IPS-18a (cell line): Measurements from ENCODE around the gene B3GALT4.

Source experiments
- H3K27ac ChIP-seq: one replicate; pipeline ENCODE4 v1.5.1; 2013; ENCODE audit warnings: low read length
- H3K27me3 ChIP-seq: one replicate; pipeline ENCODE4 v1.6.1; 2013; ENCODE audit warnings: mild to moderate bottlenecking, low read length; ENCODE audit not compliant: control insufficient read depth, insufficient read depth
- H3K36me3 ChIP-seq: one replicate; pipeline ENCODE4 v1.6.1; 2013; ENCODE audit warnings: low read depth, low read length; ENCODE audit not compliant: control insufficient read depth
- H3K4me1 ChIP-seq: one replicate; pipeline ENCODE4 v1.6.1; 2013; ENCODE audit warnings: low read depth, low read length; ENCODE audit not compliant: control insufficient read depth
- H3K4me3 ChIP-seq: one replicate; pipeline ENCODE4 v1.5.1; 2013; ENCODE audit warnings: low read length
- H3K9ac ChIP-seq: one replicate; pipeline ENCODE4 v1.6.1; 2013; ENCODE audit warnings: mild to moderate bottlenecking, low read length, moderate library complexity
- H3K9me3 ChIP-seq: one replicate; pipeline ENCODE4 v1.6.1; 2013; ENCODE audit warnings: low read depth, low read length; ENCODE audit not compliant: control insufficient read depth

Gene B3GALT4

GRCh38 chr6:33296797-33297405 lies 20.0 kb downstream of the B3GALT4 start:
- peak overlapping the region; percentile 81 for H3K27ac ChIP-seq
- peak overlapping the region; percentile 85 for H3K9ac ChIP-seq
- peaks cover 7% of the 10 kb centered on the region for H3K36me3 ChIP-seq
- peaks cover 3% of the 10 kb centered on the region for H3K4me1 ChIP-seq
- no peaks in the 10 kb centered on the region for H3K9me3 ChIP-seq
- peak overlapping the region; percentile 92 for H3K4me3 ChIP-seq
- H3K27me3 ChIP-seq: no peaks in the 10 kb centered on the region

- peak overlapping the region; percentile 92 for H3K4me3 ChIP-seq
- no peaks in the 10 kb centered on the region for H3K27me3 ChIP-seq
- peaks cover 3% of the 10 kb centered on the region for H3K4me1 ChIP-seq
- H3K9me3 ChIP-seq: no peaks in the 10 kb centered on the region
- peak overlapping the region; percentile 85 for H3K9ac ChIP-seq
- H3K27ac ChIP-seq: peak overlapping the region; percentile 81
- H3K36me3 ChIP-seq: peaks cover under 1% of the 10 kb centered on the region
These were observed 20.6 kb downstream of the B3GALT4 start for GRCh38 chr6:33297406-33297955.

GRCh38 chr6:33297956-33298772 lies 21.2 kb downstream of the B3GALT4 start:
- H3K4me1 ChIP-seq: peaks cover 3% of the 10 kb centered on the region
- no peaks in the 10 kb centered on the region for H3K9me3 ChIP-seq
- H3K4me3 ChIP-seq: peak overlapping the region; percentile 92
- H3K36me3 ChIP-seq: no peaks in the 10 kb centered on the region
- H3K9ac ChIP-seq: peak overlapping the region; percentile 85
- no peaks in the 10 kb centered on the region for H3K27me3 ChIP-seq
- H3K27ac ChIP-seq: no peak overlapping the region

- Histone ChIP-seq H3K27ac (peak within 1 kb of the TSS; percentile 82), H3K36me3 (peaks cover 4% of the 10 kb centered on the region), H3K4me1 (peaks cover 3% of the 10 kb centered on the region), H3K4me3 (peak within 1 kb of the TSS; percentile 92), H3K9me3 (no peaks in the 10 kb centered on the region), H3K9ac (peak within 1 kb of the TSS; percentile 85), H3K27me3 (no peaks in the 10 kb centered on the region)
These were observed 21.9 kb downstream of the B3GALT4 start, which contains the start of gene RGL2 for GRCh38 chr6:33298773-33299236. Gene RGL2 (minus strand): TSS chr6:33298942. CDS start chr6:33298610, 332 bp downstream.

- peak overlapping the region; percentile 92 for H3K4me3 ChIP-seq
- H3K27ac ChIP-seq: peak overlapping the region; percentile 82
- no peaks in the 10 kb centered on the region for H3K27me3 ChIP-seq
- H3K4me1 ChIP-seq: peaks cover 3% of the 10 kb centered on the region
- peaks cover 8% of the 10 kb centered on the region for H3K36me3 ChIP-seq
- H3K9ac ChIP-seq: peak overlapping the region; percentile 85
- no peaks in the 10 kb centered on the region for H3K9me3 ChIP-seq
These were observed 22.5 kb downstream of the B3GALT4 start for GRCh38 chr6:33299237-33299944.

GRCh38 chr6:33301877-33302276 lies 25.0 kb downstream of the B3GALT4 start:
- H3K36me3 ChIP-seq: peaks cover 8% of the 10 kb centered on the region

GRCh38 chr6:33304216-33304615 lies 27.3 kb downstream of the B3GALT4 start:
- Histone ChIP-seq H3K4me1 (no peaks in the 10 kb centered on the region), H3K27ac (no peak overlapping the region), H3K27me3 (no peaks in the 10 kb centered on the region), H3K4me3 (no peak overlapping the region), H3K36me3 (peaks cover 8% of the 10 kb centered on the region), H3K9ac (no peak overlapping the region), H3K9me3 (no peaks in the 10 kb centered on the region)

More at GRCh38 chr6:33301877-33302276, 25.0 kb downstream of the B3GALT4 start:
- H3K9me3 ChIP-seq: no peaks in the 10 kb centered on the region
- H3K27me3 ChIP-seq: no peaks in the 10 kb centered on the region
- peaks cover 3% of the 10 kb centered on the region for H3K4me1 ChIP-seq
- no peak overlapping the region for H3K4me3 ChIP-seq
- no peak overlapping the region for H3K9ac ChIP-seq
- no peak overlapping the region for H3K27ac ChIP-seq

GRCh38 chr6:33305052-33305451 lies 28.1 kb downstream of the B3GALT4 start:
- Histone ChIP-seq H3K36me3 (peaks cover 8% of the 10 kb centered on the region), H3K4me1 (no peaks in the 10 kb centered on the region), H3K9me3 (no peaks in the 10 kb centered on the region), H3K4me3 (no peak overlapping the region), H3K9ac (no peak overlapping the region), H3K27ac (no peak overlapping the region), H3K27me3 (no peaks in the 10 kb centered on the region)

- Histone ChIP-seq H3K27me3 (no peaks in the 10 kb centered on the region), H3K36me3 (peaks cover 8% of the 10 kb centered on the region)
These were observed 29.4 kb downstream of the B3GALT4 start for GRCh38 chr6:33306356-33306755.

GRCh38 chr6:33312361-33313104 lies 35.6 kb downstream of the B3GALT4 start:
- peak overlapping the region; percentile 82 for H3K9ac ChIP-seq
- H3K27me3 ChIP-seq: no peaks in the 10 kb centered on the region
- no peaks in the 10 kb centered on the region for H3K9me3 ChIP-seq
- H3K4me1 ChIP-seq: peaks cover 15% of the 10 kb centered on the region
- peak overlapping the region; percentile 89 for H3K4me3 ChIP-seq
- no peak overlapping the region for H3K27ac ChIP-seq
- no peaks in the 10 kb centered on the region for H3K36me3 ChIP-seq

More at GRCh38 chr6:33306356-33306755, 29.4 kb downstream of the B3GALT4 start:
- no peak overlapping the region for H3K4me3 ChIP-seq
- no peak overlapping the region for H3K9ac ChIP-seq
- H3K27ac ChIP-seq: no peak overlapping the region
- no peaks in the 10 kb centered on the region for H3K4me1 ChIP-seq
- H3K9me3 ChIP-seq: no peaks in the 10 kb centered on the region
